ENCODE measurements around the gene KRT79. TPM values are rescaled to one million over a fixed set of nuclear protein-coding genes. Genes with fewer than 3 reads are reported as not detected.

The KRT79 gene
- total and polyA plus RNA-seq, 3 donors from 2014 or later, result 0.19 to 0.24 TPM; not detected in 1

- intact Hi-C loops (cut with DNase I; ENCODE audit: low total_unique reads), result loop anchor here (10.0 kb wide), 1 partner anchor 722 kb away; no protein-coding TSS in a partner anchor
- DNase-seq, result no peak
- no peak overlapping the region for H3K4me3 ChIP-seq
- no peak overlapping the region for H3K27ac ChIP-seq
- 80 to 88% methylated on average over 3 of the region's 3 CpGs for WGBS, 2 donors
- H3K9me3 ChIP-seq, result no peaks in the 10 kb centered on the region
- no peaks in the 10 kb centered on the region for H3K27me3 ChIP-seq
- no peaks in the 10 kb centered on the region for H3K36me3 ChIP-seq (ENCODE audit: low read depth, missing control alignments)
- H3K4me1 ChIP-seq, result peaks cover 19% of the 10 kb centered on the region
- no peak for TF ChIP-seq POLR2A (IDR thresholded peaks at IDR 0.05)
- no peak for TF ChIP-seq CTCF (IDR thresholded peaks at IDR 0.05)
Measured at GRCh38 chr12:52877242-52877641, 43.1 kb upstream of the KRT79 start.

- Histone ChIP-seq H3K4me1 (peaks cover 19% of the 10 kb centered on the region), H3K27me3 (no peaks in the 10 kb centered on the region), H3K4me3 (no peak overlapping the region), H3K27ac (no peak overlapping the region), H3K36me3 (ENCODE audit: low read depth, missing control alignments) (no peaks in the 10 kb centered on the region), H3K9me3 (no peaks in the 10 kb centered on the region)
- no peak for TF ChIP-seq CTCF (IDR thresholded peaks at IDR 0.05)
- TF ChIP-seq POLR2A (IDR thresholded peaks at IDR 0.05), result no peak
- WGBS, 2 donors, result 91 to 93% methylated on average over 6 to 7 of the region's 7 CpGs
- DNase-seq, result no peak
- intact Hi-C loops (cut with DNase I; ENCODE audit: low total_unique reads), result loop anchor here (10.0 kb wide), 1 partner anchor 722 kb away; no protein-coding TSS in a partner anchor
Measured at GRCh38 chr12:52876372-52876771, 42.3 kb upstream of the KRT79 start.

- Histone ChIP-seq H3K27ac (peak overlapping the region in 1 of 2 donors; percentile 19), H3K4me1 (peaks cover 24% of the 10 kb centered on the region)
- TF ChIP-seq CTCF (IDR thresholded peaks at IDR 0.05) (no peak), POLR2A (IDR thresholded peaks at IDR 0.05) (no peak)
Measured at GRCh38 chr12:52874573-52875435, 40.7 kb upstream of the KRT79 start.

GRCh38 chr12:52873832-52874572 lies 39.9 kb upstream of the KRT79 start:
- intact Hi-C loops (cut with DNase I; ENCODE audit: low total_unique reads), result loop anchor here (5.0 to 10.0 kb wide), 2 partner anchors 502 to 719 kb away; no protein-coding TSS in a partner anchor

More at GRCh38 chr12:52874573-52875435, 40.7 kb upstream of the KRT79 start:
- 69% methylated on average over 9 to 10 of the region's 10 CpGs for WGBS, 2 donors
- intact Hi-C loops (cut with DNase I; ENCODE audit: low total_unique reads), result loop anchor here (5.0 to 10.0 kb wide), 2 partner anchors 503 to 720 kb away; no protein-coding TSS in a partner anchor
- no peaks in the 10 kb centered on the region for H3K9me3 ChIP-seq
- H3K36me3 ChIP-seq (ENCODE audit: low read depth, missing control alignments), result no peaks in the 10 kb centered on the region
- no peak for DNase-seq
- peak overlapping the region; percentile 39 to 41 for H3K4me3 ChIP-seq
- H3K27me3 ChIP-seq, result no peaks in the 10 kb centered on the region

More at GRCh38 chr12:52873832-52874572, 39.9 kb upstream of the KRT79 start:
- no peak for TF ChIP-seq POLR2A (IDR thresholded peaks at IDR 0.05)
- TF ChIP-seq CTCF (IDR thresholded peaks at IDR 0.05), result no peak
- no peaks in the 10 kb centered on the region for H3K27me3 ChIP-seq
- peaks cover 16% of the 10 kb centered on the region for H3K4me1 ChIP-seq
- no peaks in the 10 kb centered on the region for H3K9me3 ChIP-seq
- no peaks in the 10 kb centered on the region for H3K36me3 ChIP-seq (ENCODE audit: low read depth, missing control alignments)
- DNase-seq, result peak; percentile 76
- 2 to 4% methylated on average over 5 to 26 of the region's 55 CpGs for WGBS, 2 donors
- peak overlapping the region; percentile 39 to 41 for H3K4me3 ChIP-seq
- H3K27ac ChIP-seq, result peak overlapping the region in 1 of 2 donors; percentile 71

All from testis (tissue), 3 donors.